GM12864 (cell line): ENCODE measurements around the gene CNTNAP3.
"Not testable (repeated sequence)": the region's sequence is repeated elsewhere in the genome, so short reads cannot be mapped to it uniquely, and the experiment has no call there.

Source experiments
- DNase-seq: peaks from one replicate; pipeline ENCODE4 v3.0.0-alpha.2; 2011; ENCODE audit warnings: low read depth
- H3K4me3 ChIP-seq: 2 replicates; pipeline ENCODE4 v1.5.1; 2011; ENCODE audit warnings: mild to moderate bottlenecking, low read depth, low read length, control low read depth

Gene CNTNAP3

DNA sequence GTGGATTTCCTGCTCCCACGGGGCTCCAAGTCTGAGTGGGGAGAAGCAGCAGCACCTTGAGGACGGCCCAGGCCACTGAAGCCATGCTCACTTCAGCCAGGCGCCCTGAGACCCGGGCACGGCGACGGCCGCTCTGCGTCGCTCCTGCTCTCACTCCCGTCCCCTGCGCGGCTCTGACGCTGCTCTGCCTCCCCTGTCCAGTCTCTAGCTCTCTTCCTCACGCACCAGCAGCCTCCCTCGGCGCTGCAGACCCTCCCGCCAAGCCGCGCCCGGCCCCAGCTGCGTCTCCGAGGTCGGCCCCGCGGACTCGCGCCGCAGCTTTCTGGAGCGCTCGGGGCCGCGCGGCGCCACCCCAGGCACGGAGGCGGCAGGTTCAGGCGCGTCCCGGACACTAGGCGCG, at the start of gene CNTNAP3:
CNTNAP3 (minus strand) TSS at position 188 of the 400 bp plus-strand sequence; CDS start at position 85, 103 bp downstream.
- DNase-seq, H3K4me3 ChIP-seq: not testable (repeated sequence)

DNA sequence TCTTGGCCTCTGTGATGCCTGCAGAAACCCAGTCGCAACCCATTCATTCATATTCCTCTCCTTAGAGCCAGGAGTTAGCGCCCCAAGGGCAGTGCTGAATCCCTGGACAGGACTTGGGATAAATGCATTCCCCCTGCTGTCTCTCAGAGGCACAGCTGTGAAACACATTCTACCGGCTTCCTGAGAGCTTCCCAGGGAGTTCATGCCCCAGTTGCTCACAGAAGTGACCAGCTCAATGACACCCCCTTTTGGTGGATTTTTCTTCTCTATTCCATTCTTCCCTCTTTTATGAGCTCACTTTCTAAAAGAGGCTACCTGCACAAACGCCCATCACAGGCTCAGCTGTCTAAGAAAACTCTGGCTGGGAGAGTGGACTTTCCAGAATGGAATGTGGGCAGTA, 8.0 kb downstream of the CNTNAP3 start:
- not testable (repeated sequence) for H3K4me3 ChIP-seq, DNase-seq

DNA sequence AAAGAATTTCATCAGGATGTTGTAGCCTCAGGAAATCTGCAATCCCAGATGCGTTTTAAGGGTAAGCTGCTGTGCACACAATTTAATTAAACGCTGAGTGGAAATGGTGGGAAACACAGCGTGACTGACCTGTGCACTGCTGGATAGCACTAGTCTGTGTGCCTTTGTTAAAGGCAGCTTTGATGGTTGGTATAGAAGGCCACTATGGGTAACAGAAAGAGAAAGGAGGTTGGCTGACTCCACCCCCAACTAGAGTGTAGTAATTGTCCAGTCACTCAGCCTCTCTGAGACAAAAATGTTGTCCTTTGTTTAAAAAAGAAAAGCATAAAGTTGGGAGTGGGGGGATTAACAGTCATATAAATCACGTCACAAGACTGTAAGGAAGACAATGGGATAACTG, 45.5 kb downstream of the CNTNAP3 start:
- H3K4me3 ChIP-seq, DNase-seq: not testable (repeated sequence)

DNA sequence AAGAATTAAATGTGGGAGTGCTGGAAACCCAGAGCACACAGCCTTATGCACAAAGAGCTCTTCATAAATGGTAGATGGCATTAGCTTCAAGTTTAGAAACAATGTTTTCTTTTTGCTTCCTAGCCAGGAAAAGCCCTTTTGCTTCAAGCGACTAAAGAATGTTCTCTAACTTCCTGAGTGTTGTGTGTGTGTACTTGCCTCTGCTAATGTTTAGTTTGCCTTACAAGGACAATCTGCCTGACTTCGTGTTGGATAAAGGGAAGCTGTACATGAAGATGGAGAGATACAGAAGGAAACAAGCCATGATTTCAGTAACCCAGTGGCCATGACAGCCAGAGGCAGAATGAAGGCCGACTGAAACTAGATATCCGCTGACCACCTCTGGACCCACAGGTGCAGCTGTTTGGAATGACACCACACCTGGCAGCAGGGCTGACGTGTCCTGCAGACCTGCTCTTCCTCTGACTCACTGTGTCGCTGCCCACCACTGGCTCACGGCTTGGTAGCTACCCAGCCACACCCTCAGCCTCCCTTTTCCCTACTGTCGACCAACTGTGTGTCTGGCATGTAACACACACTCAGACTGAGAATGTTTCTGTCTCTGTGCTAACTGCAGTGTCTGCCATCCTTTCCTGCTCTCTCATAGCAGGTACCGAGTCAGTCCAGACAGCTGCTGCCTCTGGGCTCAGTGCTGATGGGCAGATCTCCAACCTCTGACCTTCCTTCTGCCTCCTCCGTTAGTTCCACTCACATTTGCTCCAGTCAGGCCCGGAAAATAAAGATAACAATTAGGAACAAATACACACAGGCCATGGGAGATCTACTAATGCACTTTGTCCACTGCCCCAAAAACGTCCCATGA, 55.6 kb downstream of the CNTNAP3 start:
- DNase-seq, H3K4me3 ChIP-seq: not testable (repeated sequence)

DNA sequence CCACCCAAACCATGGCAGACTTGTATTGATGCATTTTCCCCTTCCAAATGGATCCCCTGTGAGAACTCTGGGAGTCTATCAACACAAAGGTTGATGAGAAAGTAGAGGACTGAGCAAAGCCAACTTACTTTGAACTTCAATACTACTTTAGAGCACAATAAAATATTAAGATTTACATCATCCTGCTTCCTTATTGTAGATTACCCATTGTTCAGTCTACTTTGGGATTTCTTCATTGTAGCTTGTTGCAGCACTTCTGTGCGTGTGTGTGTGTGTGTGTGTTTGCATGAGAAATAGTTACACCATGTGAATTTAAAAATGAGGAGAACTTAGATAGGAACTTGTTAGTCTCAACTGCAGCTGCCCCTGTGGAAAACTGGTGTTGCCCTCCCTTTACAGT, 72.0 kb downstream of the CNTNAP3 start:
- not testable (repeated sequence) for DNase-seq

DNA sequence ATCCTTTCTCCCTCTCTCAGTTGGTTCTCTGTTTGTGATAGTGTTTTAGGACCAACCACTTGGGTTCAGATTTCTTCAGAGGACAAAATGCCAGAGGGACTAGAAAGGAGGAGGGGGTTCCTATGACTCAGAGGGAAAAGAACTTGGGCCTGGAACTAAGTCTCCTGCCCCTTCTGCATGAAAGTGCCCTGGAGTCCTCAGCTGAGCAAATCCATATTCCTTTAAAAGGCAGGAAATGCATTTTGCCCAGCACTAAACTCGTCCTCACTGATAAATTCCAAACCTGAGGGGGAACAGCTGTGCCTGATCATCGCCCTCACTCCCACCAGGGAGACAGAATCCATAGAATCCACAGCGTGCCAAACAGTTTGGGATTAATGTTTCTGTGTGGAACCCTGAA, 78.2 kb downstream of the CNTNAP3 start:
- DNase-seq, H3K4me3 ChIP-seq: not testable (repeated sequence)

More for the DNA sequence above, 72.0 kb downstream of the CNTNAP3 start:
- not testable (repeated sequence) for H3K4me3 ChIP-seq

DNA sequence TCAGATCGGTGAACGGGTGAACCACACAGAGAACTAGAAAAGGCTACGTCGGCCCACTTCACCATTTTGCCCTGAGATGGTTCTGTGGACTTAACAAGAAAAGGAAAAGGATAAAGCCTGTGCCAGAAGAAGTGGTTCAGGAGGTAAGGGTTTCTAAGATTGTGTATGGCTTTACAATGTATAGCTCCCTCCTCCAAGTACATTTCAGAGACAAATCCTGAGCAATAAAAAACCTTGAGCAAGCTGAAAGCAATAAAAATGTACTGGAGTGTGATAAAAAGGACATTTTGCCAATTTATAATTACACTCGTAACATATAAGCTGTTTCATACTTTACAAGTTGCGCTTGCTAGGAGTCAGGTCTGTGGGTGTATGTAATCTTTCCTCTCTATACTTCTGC, 81.3 kb downstream of the CNTNAP3 start:
- not testable (repeated sequence) for H3K4me3 ChIP-seq, DNase-seq

DNA sequence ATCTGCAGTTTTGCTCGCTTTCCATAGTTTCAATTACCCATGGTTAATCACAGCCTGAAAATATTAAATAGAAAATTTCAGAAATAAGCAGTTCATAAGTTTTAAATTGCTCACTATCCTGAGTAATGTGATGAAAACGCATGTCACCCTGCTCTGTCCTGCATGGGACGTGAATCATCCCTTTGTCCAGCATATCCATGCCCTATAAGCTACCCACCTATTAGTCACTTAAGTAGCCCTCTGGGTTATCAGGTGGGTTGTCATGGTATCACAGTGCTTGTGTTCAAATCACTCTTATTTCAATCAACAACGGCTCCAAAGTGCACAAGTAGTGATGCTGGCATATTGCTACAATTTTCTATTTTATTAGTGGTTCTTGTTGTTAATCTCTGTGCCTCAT, 82.1 kb downstream of the CNTNAP3 start:
- not testable (repeated sequence) for DNase-seq, H3K4me3 ChIP-seq

DNA sequence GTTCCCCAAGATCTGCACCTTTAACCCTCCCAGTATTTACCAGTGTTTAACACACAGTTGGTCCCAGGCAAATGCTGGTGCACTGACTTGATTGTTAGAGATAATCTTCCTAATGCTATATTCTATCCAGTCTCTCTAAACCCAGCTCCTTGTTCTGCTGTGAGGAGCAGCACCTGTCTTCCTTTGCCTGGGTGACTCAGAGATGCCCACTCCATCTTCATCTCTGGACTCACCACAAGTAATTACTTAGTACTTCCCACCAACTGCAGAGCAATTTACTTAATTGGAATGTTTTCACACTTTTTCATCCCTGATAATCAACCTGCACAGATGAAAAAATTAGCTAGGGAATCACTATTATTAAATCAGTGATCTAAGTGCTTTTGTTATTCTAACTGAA, 87.6 kb downstream of the CNTNAP3 start:
- DNase-seq, H3K4me3 ChIP-seq: not testable (repeated sequence)

DNA sequence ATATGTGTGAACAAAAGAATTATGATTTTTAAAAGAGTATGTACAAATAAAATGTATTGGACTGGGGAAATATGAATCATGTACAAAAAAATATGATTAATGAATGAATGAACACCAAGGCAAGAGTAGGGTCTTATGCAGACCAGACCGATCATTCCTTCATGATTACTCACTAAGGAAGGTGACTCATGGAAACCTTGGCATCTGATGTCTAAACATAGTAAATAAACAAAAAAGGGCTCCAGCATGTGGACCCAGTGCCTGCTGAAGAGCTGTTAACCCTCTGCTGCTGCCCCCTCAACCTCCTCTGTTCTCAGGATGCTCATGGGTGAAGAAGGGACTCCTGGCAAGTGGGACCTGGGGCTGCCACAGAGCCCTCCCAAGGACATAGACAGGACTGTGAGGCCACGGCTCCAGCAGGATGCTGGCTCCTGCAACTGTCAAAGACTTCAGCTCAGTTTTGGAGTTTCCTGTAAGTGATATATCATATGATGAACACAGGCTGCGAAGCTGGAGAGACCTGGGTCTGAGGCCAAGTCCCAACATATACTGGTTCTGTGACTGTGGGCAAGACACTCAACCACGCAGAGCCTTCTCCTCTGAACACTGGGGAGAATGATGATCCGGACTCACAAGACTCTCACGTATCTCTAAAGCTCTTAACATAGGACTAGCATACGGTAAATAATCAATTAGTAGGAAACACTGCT, 89.8 kb downstream of the CNTNAP3 start:
- not testable (repeated sequence) for DNase-seq, H3K4me3 ChIP-seq

DNA sequence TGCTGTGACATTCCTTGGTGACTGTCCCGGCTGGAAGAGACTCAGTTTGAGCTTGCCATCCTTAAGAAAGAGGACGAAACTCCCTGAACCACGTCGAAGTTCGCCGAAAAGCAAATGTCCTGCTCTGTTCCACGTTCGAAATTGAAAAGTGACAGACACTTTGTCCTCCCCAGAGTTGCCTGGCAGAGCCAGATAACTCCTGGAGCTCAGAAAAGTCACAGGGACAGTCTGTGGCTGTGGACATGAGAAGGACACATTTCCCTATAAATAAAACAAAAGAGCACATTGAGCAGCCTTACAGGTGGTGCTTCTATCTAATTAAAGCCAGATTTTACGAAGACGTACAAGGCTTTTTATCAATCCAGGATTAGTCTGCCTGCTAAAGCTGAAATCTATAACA, 116.6 kb downstream of the CNTNAP3 start:
- DNase-seq, H3K4me3 ChIP-seq: not testable (repeated sequence)

DNA sequence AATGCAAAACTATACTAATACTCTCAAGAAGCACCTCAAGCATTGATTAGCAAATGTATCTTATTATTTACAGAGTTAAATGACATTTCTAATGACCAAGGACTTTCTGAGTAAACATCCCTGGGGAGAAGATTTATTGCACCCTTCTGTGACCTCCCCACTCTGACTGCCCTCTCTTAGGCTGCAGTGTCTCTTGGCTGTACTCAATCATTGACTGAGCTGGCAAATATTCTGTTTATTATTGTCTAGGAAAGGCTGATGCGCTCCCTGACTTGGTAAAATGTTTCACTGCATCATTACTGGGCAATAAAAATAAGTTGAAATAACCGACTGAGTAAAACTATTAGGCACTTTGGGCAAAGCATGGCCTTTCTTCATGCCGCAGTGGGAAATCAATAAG, 130.3 kb downstream of the CNTNAP3 start:
- DNase-seq, H3K4me3 ChIP-seq: not testable (repeated sequence)

DNA sequence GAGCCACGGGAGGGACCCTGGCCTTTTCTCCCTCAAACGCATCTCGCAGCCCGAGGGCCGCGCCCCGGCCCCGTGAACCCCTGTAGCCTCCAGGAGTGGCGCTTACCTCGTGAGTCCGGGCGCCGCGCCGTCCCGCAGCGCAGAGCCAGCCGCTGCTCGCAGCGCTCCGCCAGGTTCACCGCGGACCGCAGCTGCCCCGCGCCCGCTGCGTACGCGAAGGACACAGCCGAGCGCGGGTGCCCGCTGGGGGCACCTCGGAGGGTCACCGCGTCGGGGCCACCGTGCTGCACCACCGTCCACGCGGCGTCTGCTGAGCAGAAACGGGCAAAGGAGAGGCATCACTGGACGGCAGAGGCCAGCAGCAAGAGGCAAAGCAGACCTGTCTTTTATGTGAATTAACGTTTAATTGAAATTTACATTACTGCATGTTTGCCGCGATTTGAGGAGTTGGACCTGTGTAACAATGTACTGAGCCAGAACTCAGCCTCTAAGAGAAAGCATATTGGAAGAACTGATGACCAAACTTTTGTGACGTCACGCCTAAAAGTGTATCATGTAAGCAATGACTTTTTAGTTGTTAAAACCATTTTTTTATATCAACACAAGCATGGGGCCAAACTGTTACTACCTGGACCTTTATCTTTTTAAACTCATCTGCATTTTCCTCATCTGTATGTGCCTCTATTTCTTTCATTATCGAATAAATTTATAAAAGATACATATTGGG, 155.0 kb downstream of the CNTNAP3 start:
- not testable (repeated sequence) for H3K4me3 ChIP-seq, DNase-seq

DNA sequence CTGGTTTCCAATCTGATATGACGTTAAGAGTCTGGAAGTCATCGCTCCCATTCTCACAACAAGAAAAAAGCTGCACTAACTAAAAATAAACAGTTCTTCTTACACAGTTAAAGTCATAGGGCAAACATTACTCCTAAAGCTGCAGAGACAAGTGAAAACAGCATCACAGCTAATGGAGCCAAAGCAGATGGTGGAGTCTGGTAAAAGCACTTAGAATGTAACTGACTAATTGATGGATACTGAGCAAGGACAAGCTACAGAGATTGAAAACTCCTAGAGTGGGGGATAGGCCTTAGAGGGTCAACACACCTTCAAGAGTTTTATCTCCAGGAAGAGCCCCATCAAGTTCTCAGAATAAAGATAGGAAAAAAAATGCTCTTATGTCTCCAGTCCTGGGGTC, 166.6 kb downstream of the CNTNAP3 start:
- DNase-seq, H3K4me3 ChIP-seq: not testable (repeated sequence)

DNA sequence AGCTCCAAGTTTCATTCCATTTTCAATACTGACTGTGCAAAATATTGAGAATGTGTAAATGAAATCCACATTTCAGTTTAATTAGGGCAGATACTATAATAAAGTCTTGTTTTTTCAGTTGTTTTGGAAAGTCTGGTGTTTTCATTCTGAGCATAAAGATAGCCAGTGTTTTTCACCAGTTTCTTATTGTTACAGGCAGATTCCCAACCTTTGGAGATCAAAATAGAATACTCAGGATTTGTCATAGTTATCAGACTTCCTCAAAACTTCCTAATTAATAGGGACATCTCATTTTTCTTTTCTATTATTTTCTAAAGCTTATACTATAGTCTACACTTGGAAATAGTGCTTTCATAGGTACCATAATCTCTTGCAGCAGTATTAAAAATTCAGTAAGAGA, 176.2 kb downstream of the CNTNAP3 start:
- not testable (repeated sequence) for H3K4me3 ChIP-seq, DNase-seq
